RWPE2 (cell line): Measurements from ENCODE around the gene PDE4D.

Source experiments
- ATAC-seq: fragments of 200-7000 bp; cut with Tn5 transposase; 3 replicates; pipeline ENCODE4 v1.9.1; 2021; ENCODE audit warnings: low read depth
- DNase-seq: peaks from one replicate; pipeline ENCODE4 v3.0.0-alpha.2; 2020; ENCODE audit warnings: low spot score
- H3K27ac ChIP-seq: fragments of 450-650 bp; 2 replicates; pipeline ENCODE4 v1.5.1; 2017; ENCODE audit warnings: mild to moderate bottlenecking; ENCODE audit not compliant: poor library complexity, severe bottlenecking
- H3K27me3 ChIP-seq: fragments of 250-450 bp; sonication (Bioruptor Pico); 2 replicates; pipeline ENCODE4 v1.5.1; 2021; ENCODE audit warnings: mild to moderate bottlenecking, moderate library complexity; ENCODE audit not compliant: insufficient read depth, poor library complexity, severe bottlenecking
- H3K36me3 ChIP-seq: fragments of 250-450 bp; sonication (Bioruptor Pico); 2 replicates; pipeline ENCODE4 v1.5.1; 2020; ENCODE audit warnings: low read depth, mild to moderate bottlenecking, moderate library complexity
- H3K4me1 ChIP-seq: fragments of 250-450 bp; sonication (Bioruptor Pico); 2 replicates; pipeline ENCODE4 v1.5.1; 2021; ENCODE audit warnings: mild to moderate bottlenecking, moderate library complexity; ENCODE audit not compliant: insufficient read depth, poor library complexity, severe bottlenecking
- H3K4me3 ChIP-seq: fragments of 250-450 bp; sonication (Bioruptor Pico); 2 replicates; pipeline ENCODE4 v1.5.1; 2021; ENCODE audit warnings: mild to moderate bottlenecking, moderate library complexity; ENCODE audit not compliant: severe bottlenecking
- H3K9me3 ChIP-seq: fragments of 250-450 bp; sonication (Bioruptor Pico); 2 replicates; pipeline ENCODE4 v1.5.1; 2021; ENCODE audit warnings: mild to moderate bottlenecking, moderate library complexity; ENCODE audit not compliant: severe bottlenecking
- CTCF ChIP-seq: fragments of 450-650 bp; IDR thresholded peaks from one replicate; pipeline ENCODE4 v1.5.1; 2017; ENCODE audit warnings: mild to moderate bottlenecking, moderate library complexity; ENCODE audit not compliant: poor library complexity, severe bottlenecking

PDE4D gene

DNA sequence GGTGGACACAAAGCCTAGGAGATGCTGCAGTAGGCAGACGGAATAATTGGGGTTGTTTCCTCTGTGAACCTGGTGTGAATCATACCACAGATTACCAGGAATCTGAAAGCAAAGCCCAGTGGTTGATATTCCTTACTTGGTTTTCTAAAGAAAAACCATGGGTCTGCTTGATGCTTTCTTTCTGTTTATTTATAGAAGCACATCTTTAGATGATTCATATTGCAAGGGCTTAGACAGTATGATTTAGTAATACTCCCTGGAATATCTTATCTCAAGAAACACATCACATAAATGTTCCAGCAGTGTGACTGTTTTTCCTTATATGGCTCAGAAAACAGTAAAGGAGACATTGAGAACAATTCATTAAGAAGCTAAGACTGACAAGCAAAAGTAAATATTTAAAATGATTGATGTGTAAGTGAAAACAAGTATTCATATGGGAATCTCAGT, 687.4 kb downstream of the PDE4D start:
- no peak for TF ChIP-seq CTCF

DNA sequence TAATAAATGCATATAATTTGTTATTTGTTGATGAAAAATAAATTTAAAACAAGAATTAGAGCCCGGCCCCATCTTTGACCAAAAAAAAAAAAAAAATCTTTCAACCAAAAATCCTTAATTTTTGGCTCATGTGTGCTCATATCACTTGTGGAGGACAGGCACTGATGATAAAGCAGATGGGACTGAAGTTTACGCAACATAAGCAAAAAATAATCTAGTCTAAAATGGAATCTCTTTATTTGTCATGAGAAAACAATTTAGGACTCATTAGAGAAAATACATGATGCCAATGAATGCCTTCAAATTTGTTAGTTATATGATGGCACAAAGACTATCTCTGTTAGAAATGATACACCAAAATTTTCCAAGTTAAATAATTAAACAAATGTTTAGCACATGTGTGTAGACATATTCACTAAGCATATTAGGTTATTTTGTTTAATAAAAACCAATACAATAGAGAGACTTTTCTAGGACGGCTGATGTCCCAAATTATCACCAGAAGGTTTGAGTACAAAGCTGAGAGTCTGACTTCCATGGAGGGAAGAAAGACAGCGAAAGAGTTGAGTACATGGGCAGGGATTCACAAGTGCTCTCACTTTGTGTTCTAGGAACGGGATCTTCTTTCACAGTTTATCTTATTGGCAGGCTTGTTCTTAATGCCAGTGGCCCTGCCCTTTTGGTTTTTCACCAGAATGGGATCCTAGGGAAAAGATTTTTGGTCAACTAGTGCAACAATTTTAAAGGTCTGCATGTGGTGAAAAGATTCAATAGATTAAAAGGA, 689.2 kb downstream of the PDE4D start:
- TF ChIP-seq CTCF = no peak
- no peak for ATAC-seq
- Histone ChIP-seq H3K9me3 (no peaks in the 10 kb centered on the region), H3K27ac (no peak overlapping the region), H3K4me3 (no peak overlapping the region), H3K27me3 (no peaks in the 10 kb centered on the region), H3K36me3 (no peaks in the 10 kb centered on the region), H3K4me1 (peaks cover 9% of the 10 kb centered on the region)
- DNase-seq = no peak

More for the DNA sequence above, 687.4 kb downstream of the PDE4D start:
- peak overlapping the region; percentile 18 for H3K27ac ChIP-seq
- no peaks in the 10 kb centered on the region for H3K9me3 ChIP-seq
- DNase-seq (no peak), ATAC-seq (peak; percentile 90)
- H3K27me3 ChIP-seq = no peaks in the 10 kb centered on the region
- peaks cover 9% of the 10 kb centered on the region for H3K4me1 ChIP-seq
- no peaks in the 10 kb centered on the region for H3K36me3 ChIP-seq
- H3K4me3 ChIP-seq = no peak overlapping the region

GRCh38 chr5:59199868-59200267, 693.7 kb downstream of the PDE4D start:
- no peak for DNase-seq
- Histone ChIP-seq H3K27me3 (no peaks in the 10 kb centered on the region), H3K36me3 (no peaks in the 10 kb centered on the region), H3K9me3 (no peaks in the 10 kb centered on the region), H3K4me3 (no peak overlapping the region), H3K4me1 (no peaks in the 10 kb centered on the region), H3K27ac (no peak overlapping the region)
- ATAC-seq = no peak
- TF ChIP-seq CTCF = no peak

- TF ChIP-seq CTCF = no peak
- Histone ChIP-seq H3K36me3 (no peaks in the 10 kb centered on the region), H3K4me1 (peaks cover 6% of the 10 kb centered on the region), H3K9me3 (no peaks in the 10 kb centered on the region), H3K4me3 (no peak overlapping the region), H3K27me3 (no peaks in the 10 kb centered on the region), H3K27ac (no peak overlapping the region)
- no peak for ATAC-seq
- DNase-seq = no peak
These were observed 694.7 kb downstream of the PDE4D start for GRCh38 chr5:59198832-59199231.

DNA sequence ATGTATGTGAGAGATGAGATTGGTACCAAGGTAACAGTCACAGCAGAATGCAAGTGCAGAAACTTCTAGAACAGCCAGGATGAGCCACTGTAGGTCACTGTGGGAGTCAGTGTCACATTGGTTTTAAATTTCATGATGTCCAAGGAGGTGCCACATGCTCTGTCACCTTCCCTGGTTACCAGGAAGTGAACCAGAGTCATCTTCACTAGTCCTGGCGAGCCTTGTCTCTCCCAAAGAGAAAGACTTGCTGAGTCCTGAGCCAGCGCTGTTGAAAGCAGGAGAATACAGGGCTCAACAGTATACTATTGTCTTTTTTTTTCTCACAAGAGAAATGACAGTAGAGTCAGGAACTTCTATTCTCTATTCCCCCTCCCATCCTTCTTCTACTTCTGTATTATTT, 695.2 kb downstream of the PDE4D start:
- DNase-seq (no peak), ATAC-seq (no peak)
- Histone ChIP-seq H3K27me3 (no peaks in the 10 kb centered on the region), H3K36me3 (no peaks in the 10 kb centered on the region), H3K9me3 (no peaks in the 10 kb centered on the region), H3K27ac (no peak overlapping the region), H3K4me3 (no peak overlapping the region), H3K4me1 (peaks cover 10% of the 10 kb centered on the region)
- no peak for TF ChIP-seq CTCF
